Stimulated activated CD8-positive, alpha-beta memory T cell treated with anti-CD3 and anti-CD28 coated beads, Interleukin-4, amount 100 ng/mL, for 1 hour (primary cell): ENCODE measurements around the gene FRMD3.

Experiments
- DNase-seq, 2 donors: peaks; one replicate each; pipeline ENCODE4 v3.0.0-alpha.2; 2020; ENCODE audit warnings: low read depth in 2 of 2, low spot score in 1 of 2

Gene FRMD3

DNA sequence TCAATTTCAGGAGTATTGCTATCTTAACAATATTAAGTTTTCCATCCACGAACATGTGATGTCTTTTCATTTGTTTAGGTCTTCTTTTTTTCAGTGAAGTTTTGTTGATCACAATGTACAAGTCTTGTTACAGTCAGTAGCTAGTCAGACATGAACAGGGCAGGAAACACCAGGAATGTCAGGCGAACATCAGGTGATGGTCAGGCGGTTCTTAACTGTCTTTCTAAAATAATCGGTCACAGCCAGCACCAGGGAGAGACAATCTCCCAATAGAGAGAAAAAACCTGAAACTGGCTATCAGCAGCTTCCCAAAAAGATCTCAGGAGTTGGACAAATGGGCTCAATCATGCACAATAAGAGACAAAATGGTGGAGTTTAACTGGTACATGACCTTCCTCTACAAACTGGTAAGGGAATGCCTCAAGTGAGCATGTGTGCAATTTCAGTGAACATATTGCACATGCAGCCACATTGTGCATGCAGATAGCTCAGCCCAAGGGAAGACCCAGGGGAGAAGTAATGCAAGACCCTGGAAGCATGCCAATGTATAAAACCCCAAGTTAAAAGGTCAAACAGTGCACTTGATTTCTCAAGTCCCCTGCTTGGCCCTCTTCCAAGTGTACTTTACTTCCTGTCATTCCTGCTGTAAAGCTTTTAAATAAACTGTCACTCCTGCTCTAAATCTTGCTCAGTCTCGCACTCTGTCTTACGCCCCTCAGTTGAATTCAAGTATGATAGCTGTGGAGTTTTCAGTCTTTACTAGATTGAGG, 299.1 kb downstream of the FRMD3 start:
- DNase-seq = no peak

DNA sequence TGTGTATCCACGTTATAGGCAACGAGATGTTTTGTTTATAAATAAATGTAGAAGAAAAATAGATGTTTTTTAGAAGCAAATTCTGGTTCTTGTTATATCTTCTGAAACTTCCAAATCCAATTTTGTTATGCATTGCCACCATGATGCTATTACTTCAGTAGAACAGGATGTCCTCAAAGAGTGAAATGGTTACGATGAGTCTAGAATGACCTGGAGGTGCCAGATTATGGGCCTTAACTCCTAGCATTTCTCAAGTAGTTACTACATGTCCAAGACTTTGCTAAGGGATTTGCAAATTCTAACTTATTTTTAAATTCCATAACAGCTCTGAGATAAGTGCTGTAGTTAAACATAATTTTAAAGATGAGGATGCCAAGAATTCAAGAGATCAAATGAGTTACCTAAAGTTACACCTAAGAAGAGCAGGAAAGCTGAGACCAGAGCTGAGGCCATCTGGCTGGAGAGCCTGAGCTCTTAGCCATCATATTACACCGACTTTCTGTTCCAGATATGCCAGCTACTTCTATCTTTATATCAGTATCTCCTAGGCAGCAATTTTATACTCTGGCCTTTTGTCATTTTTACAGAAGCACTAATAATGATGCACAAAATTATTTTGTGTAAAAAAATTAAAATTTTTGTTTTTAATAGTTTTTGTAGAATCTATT, 302.0 kb downstream of the FRMD3 start:
- DNase-seq = no peak

GRCh38 chr9:83235526-83235925, 302.7 kb downstream of the FRMD3 start:
- no peak for DNase-seq

DNA sequence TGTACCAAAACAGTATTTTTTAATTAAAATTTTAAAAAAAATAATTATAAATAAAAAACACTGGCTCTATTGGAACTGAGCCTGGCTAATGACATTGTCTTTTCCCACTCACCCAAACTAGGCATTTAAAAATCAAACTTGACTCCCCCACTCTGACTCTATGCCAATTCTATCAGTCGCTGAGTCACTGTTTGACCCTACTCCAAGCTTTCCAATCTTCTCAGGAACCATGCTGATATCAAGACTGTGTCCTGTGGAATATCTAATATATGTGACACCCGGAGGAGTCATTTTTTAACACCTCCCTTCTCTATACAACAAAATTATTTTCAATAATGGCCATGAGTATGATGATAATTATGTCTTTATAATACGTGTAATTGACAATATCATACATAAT, 303.7 kb downstream of the FRMD3 start:
- DNase-seq = no peak

DNA sequence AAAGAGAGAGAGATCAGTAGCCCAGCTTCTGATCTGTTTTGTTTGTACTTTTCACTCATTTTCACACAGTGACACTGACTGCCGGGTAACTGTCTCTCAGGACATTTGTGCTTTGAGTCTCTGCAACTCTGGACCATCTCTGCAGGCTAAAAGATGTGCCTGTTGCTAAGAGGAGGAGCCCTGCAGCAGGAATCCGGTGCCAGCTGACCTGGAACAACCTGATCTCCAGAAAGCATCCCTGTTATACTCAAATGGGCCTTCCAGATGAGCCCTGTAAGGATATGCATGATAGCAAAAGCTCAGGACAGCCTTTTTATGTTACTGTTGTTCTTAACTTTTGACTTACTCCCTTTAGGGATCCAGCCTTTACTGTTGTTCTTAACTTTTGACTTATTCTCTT, 304.6 kb downstream of the FRMD3 start:
- no peak for DNase-seq

- no peak for DNase-seq
Observed at GRCh38 chr9:83231039-83231438, 307.2 kb downstream of the FRMD3 start.

- no peak for DNase-seq
Observed at GRCh38 chr9:83220730-83221129, 317.5 kb downstream of the FRMD3 start.

DNA sequence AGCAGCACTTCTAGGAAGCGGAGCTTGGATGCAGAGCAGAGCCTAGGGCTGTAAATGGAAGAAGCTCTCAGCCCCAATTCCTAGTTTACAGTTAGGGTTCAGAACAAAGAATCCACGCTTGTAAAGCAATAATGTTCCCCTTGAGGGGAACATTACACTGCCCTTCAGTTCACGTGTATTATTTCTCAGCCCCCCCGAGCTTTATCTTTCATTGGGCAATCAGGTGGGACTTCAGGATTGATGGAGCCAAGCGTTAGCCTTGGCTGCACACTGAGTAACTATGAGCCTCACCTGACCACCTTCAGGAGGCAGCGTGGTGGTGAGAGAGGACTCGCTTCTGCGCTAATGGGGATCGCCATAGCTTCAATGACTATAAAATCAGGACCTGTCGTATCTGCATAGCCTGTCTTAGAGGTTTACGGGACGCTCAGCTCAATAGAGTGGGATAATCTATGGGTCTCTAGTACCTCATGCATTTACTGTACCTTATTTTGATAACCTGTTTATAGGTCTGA, 318.2 kb downstream of the FRMD3 start:
- no peak for DNase-seq

DNA sequence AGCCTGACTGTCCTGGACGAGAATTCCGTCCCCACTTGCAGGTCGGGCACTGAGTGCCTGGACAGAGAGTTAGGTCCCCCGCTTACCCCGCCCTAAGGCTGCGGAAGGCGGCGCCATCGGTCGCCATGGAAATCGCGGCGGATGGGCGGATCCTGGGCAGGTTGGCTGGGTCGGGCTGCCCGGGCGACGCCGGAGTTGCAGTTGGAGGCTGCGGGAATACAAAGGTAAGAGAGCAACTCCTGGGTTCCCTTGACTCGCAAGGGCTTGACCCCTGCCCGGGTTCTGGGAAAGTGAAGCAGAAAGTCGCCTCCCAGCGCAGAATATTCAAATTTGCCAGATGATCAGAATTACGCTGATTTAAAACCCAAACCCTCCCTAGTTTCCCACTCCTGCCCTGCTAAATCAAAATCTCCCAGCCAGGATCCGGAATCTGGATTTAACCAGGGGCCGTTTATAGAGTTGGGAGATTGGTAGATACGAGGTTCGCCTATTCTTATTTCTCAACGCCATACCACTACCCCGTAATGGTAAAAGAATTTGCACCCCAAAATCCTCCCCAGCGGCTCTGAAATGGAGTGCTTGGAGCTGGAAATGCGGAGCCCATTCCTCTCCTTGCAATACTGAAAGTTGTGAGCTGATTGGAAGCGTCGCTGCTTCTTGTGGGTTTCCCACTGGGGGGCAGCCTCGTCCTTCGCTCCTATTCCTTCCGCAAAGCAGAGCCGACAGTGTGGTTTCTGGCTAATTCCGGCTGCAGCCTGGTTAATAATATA, 318.9 kb downstream of the FRMD3 start:
- no peak for DNase-seq

GRCh38 chr9:83218411-83219090, 319.6 kb downstream of the FRMD3 start:
- no peak for DNase-seq

DNA sequence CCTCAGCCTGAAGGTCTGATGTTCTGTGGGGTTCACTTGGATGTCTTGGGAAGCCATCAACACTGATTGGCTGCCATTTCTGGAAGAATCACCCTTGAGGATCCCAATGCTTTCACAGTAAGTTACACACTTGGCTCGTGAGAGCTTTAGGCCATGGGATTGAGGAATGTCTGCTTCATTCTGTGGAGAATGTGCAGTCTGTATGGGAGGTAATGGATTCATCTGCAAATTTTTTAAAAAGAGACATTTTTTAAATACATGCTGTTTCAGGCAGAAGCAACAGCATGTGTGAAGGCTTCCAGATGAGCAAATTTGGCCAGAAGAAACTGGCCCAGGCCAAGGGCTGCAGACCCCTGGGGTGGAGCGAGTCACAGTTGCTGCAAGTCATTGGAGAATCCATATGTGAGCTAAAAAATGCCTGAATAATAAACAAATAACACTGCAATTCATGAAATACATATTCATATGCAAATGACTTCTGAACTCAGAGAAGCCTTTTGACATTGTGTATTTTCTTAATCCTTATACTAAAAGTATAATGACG, 328.9 kb downstream of the FRMD3 start:
- DNase-seq = no peak

- DNase-seq = no peak
Observed at GRCh38 chr9:83208065-83208850, 329.9 kb downstream of the FRMD3 start.

DNA sequence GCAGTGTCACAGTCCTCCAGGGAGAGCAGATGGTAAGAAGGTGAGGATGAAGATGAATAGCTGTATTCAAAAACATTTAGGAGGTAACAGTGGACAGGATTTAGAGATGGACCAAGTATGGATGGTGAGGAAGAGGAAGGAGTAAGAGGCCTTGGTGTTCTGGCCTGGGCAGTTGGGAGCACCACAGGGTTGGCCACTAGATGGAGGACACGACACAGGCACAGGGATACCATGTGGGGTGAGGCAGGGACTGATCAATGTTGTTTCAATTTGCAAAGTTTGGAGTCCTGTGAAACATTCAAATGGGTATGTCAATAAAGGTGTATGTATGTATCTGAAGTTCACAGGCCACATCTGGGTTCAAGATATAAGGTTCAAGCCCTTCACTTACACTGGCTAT, 334.2 kb downstream of the FRMD3 start:
- DNase-seq = no peak

DNA sequence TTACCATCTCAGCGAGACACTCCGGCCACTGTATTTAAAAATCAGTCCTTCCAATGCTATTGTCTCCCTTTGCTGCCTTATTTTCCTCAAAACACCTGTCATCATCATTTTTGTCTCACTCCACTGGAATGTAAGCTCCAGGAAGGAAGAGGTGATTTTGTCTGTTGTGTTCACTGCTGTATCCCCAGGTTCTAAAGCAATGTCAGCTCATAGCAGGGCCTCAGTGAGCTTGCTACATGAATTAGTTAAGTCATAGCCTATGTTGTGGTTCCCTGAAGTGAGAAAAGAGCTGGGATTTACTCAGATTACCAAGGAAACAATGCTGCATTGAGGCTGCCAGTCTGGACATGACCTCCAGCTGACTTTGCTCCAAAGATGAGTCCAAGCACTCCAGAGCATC, 337.7 kb downstream of the FRMD3 start:
- no peak for DNase-seq

DNA sequence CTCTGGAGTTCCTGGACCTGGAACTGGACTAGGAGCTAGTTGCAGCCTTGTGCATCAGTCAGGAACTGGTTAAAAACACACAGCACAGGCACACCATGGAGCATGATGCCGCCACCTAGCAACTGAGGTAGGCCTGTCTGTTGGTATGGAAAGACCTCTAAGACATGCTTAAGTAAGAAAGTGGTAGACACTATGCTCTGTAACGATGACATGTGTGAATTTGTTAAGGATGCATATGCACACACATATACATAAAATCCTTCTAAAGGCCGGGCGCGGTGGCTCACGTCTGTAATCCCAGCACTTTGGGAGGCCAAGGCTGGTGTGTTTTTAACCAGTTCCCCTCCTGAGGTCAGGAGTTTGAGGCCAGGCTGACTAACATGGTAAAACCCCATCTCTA, 338.4 kb downstream of the FRMD3 start:
- DNase-seq = no peak

GRCh38 chr9:83199240-83199639, 339.0 kb downstream of the FRMD3 start:
- no peak for DNase-seq

DNA sequence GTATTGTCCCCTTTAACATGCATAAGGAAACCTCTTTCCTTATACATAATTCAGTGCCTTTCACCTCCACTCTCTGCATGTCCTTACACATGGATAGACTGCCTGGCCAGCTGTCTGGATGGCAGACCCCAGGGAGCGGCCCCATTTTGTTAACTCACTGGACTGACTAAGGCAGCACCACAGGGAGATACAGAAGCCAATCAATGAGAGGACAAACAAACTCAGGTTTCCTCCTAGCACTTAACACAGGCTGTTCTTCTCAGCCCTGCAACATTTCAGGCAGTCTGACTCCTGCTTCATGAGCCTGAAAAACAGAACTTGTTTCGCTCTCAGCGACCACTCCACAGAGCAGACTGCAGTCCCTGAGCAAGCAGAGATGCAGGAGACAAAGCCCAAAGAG, 339.8 kb downstream of the FRMD3 start:
- DNase-seq = no peak

DNA sequence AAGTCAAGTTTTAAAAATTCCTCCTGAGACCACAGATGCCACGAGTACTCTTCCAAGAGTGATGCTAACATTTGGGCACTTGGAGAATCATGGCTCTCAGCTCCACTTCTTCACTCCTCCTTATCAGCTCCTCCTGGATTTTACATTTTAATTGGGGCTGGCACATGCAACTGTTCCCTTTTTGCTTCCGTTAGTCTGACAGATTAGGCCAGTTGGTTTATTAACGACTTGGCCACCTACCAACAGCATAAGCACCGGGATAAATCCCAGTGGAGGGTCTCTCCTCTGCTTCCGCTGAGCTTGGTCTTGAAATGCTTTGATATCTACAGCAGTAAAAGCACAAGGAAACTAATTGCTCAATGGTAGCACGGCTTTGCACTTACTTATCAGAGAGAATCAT, 340.6 kb downstream of the FRMD3 start:
- DNase-seq = no peak

GRCh38 chr9:83196946-83197345, 341.3 kb downstream of the FRMD3 start:
- DNase-seq = no peak
